HG03558 (cell line): Measurements from ENCODE around the gene DOCK1.
"Not testable (repeated sequence)": the region's sequence is repeated elsewhere in the genome, so short reads cannot be mapped to it uniquely, and the experiment has no call there.

Experiments used
- ATAC-seq: cut with Tn5 transposase; IDR thresholded peaks from one replicate; pipeline ENCODE4 v1.9.1; 2021; ENCODE audit warnings: moderate number of reproducible peaks; ENCODE audit not compliant: unreplicated experiment; ENCODE audit errors: extremely low read depth

Gene DOCK1

GRCh38 chr10:126924180-126924914 lies 19.1 kb downstream of the DOCK1 start:
- no peak for ATAC-seq

DNA sequence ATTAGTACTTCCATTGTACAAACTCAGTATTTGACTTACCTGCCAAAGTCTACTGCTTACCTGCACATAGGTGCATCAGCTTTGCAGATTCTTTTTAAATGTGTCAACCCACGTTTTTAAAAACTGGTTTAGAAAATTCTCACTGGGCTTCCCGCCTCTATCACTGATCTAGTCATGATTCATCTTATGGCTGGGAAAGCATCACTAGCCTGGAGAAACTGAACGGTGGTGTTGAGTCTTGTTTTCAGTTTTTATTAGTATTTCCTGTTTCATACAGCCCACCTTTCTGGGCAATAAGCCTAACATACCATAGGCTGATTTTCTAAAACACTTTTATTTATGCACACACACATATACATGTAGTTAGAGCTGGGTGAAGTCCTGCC lies 19.7 kb downstream of the DOCK1 start:
- no peak for ATAC-seq

DNA sequence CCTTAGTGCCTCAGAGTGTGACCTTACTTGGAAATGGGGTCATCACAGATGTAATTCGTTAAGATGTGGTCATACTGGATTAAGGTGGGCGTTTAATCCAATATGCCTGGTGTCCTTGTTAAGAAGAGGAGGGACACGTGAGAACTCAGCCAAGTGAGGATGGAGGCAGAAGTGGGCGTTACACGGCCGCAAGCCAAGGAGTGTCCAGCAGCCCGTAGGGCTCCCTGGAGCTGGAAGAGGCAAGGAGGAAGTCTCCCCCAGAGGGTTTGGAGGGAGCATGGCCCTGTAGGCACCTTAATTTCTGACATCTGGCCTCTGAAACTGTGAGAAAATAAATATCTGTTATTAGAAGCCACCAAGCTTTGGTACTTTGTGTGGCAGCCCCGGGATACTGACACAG lies 21.3 kb downstream of the DOCK1 start:
- ATAC-seq: no peak

DNA sequence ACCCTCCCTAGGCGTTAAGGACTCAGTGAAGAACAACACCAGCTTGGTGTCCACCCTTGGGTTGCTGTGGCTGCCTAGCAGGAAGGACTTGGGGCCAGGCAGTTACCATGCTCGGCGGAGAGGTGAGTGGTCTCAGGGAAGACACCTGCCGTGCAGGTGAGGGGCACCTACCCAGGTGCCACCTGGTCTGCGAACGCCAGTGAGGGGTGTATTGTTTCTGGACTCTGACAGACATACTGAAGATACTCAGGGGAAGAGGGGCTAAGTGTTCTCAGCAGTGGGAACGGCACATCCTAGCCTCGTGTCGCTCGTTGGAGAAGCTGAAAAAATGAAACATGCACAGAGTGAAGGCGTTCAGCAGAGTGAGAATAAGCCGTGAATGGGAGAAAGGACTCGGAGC lies 22.6 kb downstream of the DOCK1 start:
- ATAC-seq: no peak

GRCh38 chr10:126928274-126928673 lies 23.0 kb downstream of the DOCK1 start:
- no peak for ATAC-seq

- no peak for ATAC-seq
Measured at GRCh38 chr10:126929391-126929790, 24.2 kb downstream of the DOCK1 start.

DNA sequence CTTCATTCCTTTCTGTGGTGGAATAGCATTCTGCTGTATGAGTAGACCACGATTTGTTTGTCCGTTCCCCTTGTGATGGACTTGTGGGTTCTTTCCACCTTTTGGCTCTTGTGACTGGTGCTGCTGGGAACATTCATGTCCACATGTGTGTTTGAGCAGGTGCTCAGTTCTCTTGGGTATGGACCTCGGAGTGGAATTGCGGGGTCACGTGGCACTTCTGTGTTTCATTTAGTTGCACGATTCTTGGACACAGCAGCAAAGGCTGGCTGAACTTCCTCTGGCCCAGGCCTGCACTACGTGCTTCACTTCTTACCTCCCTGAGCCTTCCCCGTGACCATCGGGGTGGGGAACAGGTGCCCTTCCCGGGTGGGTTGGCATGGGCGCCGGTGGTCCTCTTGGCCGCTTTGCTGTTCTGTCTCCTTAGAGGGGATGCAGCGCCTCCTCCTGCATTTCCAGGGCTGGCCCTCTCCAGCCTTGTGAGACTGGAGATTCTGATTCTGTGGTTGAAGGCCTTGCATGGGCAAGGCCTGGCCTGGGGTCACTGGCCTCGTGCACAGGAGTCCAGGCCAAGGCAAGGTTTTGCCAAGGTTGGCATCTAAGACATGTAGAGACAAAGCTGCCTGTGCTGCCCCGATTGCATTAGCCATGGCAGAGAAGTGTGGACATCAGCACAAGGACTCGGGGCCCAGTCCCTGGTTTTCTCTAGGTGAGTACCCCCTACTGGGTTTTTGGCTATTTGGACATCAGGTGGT lies 25.1 kb downstream of the DOCK1 start:
- no peak for ATAC-seq

DNA sequence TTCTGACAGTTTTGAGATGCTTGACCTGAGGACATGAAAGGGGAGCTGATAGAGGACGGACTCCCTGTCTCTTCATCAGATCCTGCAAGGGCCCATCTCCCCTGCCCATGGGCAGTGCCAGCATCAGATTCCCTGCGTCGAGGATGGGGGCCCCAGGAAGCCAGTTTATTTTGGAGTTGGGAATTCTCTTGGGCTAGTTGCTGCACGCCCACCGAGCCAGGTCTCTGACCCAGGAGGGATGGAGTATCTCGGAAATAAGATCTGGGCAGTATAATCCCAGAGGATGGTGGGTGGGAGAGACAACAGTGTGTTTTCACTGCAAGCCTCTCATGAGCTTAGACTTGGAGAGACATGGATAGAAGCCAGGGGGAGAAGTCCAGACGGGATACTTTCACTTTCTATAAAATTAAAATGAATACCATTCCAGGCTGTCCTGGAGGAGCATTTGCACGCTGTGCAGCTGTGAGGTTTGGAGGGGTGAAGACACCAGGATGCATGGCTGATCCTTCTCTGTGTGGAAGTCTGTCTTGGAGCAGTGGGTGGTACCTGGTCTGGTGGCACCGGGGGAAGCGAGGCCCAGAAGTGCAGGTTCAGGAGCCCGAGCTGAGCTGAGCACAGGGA lies 25.8 kb downstream of the DOCK1 start:
- ATAC-seq: no peak

- no peak for ATAC-seq
Measured at GRCh38 chr10:126931544-126931943, 26.3 kb downstream of the DOCK1 start.

GRCh38 chr10:126932516-126932915 lies 27.3 kb downstream of the DOCK1 start:
- ATAC-seq: no peak

GRCh38 chr10:126933116-126933515 lies 27.9 kb downstream of the DOCK1 start:
- no peak for ATAC-seq

DNA sequence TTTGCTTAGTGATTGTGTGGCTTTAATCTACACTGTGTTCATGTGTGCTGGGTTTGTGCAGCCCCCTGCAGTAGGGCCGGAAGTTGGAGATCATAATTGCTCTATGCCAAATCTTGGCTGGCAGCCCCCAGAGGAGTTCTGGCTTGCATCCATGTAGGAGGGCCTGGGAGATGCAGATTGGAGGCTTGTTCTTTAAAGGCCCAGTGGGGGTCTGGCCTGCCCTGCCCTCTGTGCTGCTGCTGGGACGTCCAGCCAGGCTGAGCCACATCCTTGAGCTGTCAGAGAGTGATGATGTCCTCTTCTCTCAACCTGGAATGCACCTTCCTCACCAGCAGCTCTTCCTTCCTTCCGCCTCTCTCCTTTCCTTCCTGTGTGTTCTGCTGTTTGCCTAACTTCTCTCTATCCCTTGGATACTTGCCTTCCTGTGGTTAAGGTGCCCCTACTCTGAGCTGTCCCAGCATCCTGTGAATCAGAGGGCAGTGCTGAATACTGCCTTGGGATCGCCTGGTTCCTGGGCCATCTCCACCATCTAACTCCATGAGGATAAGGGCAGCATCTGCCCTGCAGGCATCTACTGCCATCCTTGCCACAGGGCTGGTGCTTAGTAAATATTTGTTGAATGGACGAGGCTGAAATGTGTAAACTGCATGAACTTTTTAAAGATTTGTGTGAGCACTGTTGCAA lies 30.2 kb downstream of the DOCK1 start:
- no peak for ATAC-seq

- no peak for ATAC-seq
Measured at GRCh38 chr10:126937026-126937425, 31.8 kb downstream of the DOCK1 start.

DNA sequence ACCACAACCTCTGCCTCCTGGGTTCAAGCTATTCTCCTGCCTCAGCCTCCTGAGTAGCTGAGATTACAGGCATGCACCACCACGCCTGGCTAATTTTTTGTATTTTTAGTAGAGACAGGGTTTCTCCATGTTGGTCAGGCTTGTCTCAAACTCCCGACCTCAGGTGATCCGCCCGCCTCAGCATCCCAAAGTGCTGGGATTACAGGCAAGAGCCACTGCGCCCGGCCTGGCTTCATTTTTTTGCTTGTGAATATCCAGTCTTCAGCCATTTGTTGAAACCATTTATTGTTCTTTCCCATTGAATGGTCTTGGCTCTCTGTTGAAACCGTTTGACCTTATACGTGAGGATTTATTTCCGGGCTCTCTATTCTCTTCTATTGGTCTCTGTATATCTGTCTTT lies 32.9 kb downstream of the DOCK1 start:
- ATAC-seq: not testable (repeated sequence)

DNA sequence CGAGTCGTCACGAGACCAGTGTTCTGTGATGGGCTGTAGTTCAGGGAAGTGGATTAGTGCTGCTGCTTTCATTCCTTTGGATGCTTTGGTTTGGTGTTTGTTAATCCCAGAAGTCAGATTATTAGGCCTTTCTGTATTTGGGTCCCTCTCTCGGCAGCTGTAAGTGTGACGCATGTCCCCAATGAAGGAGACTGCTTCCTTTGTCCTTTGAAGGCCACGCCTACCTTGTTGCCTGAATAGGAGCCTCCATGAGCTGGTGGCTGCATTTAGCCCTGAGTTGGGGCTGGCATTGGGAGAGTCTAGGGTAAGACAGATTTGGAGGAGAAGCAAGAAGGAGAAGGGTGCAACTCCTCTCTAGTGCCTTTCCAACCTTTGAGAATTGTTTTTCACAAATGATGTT lies 34.5 kb downstream of the DOCK1 start:
- no peak for ATAC-seq

DNA sequence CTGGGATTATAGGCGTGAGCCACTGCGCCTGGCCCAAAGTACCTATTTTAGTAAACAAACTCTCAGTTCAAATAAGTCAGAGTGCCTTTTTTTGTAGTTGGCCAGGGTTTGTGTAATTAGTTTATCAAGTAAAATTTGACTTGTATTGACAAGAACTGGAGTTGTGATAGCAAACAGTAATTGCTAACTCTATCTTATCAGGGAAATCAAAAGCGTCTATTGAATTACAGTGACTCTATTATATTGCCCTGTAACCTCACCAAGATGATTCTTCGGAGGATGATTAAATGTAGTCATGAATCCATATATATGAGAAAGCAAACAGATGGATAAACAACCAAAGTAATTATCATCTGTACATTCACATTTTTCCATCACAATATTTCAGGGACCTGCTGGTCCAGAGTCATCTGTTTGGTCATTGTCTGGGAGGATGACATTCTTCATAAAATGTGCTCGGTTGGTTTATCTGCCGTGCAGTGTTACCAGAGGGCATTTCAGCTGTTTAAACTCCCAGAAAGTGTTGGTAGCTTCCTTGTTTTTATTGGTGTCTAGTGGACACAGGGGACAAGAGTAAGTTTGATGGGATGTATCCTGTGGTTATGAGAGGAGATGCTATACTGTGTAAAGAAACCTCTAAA lies 35.6 kb downstream of the DOCK1 start:
- no peak for ATAC-seq

- no peak for ATAC-seq
Measured at GRCh38 chr10:126944191-126944590, 39.0 kb downstream of the DOCK1 start.

DNA sequence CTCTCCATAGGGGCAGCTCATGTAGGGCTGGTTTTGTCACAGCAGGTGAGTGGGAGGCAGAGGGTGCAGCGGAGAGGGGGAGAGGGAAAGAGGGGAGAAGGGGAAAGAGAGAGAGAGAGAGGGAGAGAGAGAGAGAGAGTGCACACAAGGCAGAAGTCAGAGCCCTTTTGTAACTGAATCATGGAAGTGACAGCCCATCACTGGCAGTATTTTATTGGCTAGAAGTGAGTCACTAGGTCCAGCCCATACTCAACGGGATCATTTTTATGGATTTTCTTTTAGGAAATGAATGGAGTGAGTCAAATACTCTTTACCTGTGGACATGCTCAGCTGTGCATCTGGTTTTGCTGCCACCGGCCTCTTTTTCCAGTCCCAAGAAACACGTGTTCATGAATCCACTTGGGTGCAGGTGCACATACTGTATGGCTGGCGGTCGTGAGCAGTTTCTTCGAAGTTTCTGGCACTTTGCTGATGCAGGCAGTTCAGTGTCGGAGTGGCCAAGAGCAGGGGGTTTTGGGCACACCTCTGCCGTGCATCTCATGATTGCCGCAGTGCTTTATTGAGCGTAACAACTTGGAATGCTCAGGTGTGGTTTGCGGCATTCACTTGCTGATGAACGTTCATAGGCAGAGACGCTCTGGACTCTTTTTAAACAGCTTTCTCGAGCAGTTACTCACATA lies 40.3 kb downstream of the DOCK1 start:
- ATAC-seq: no peak

- ATAC-seq: no peak
Measured at GRCh38 chr10:126946746-126947145, 41.5 kb downstream of the DOCK1 start.
